ENCODE data around the gene UBXN7.
"Not testable (repeated sequence)": the region's sequence is repeated elsewhere in the genome, so short reads cannot be mapped to it uniquely, and the experiment has no call there.

Gene UBXN7

GRCh38 chr3:196321162-196321561 is 111.1 kb downstream of the UBXN7 start (continued):
- no peak for TF ChIP-seq TOX (CRISPR knock-in tag; IDR thresholded peaks at IDR 0.05; ENCODE audit: borderline replicate concordance)
- no peak for TF ChIP-seq ZNF70 (CRISPR knock-in tag; IDR thresholded peaks at IDR 0.05)
- no peak for TF ChIP-seq OSR1 (CRISPR knock-in tag; IDR thresholded peaks at IDR 0.05)
- TF ChIP-seq ZC3H10 (CRISPR knock-in tag; IDR thresholded peaks at IDR 0.05): no peak

- TF ChIP-seq CREB5 (CRISPR knock-in tag; IDR thresholded peaks at IDR 0.05; ENCODE audit: low read depth): no peak
- no peak for TF ChIP-seq SNAI2 (CRISPR knock-in tag; IDR thresholded peaks at IDR 0.05)
- no peak for TF ChIP-seq ISL1 (CRISPR knock-in tag; IDR thresholded peaks at IDR 0.05)
- TF ChIP-seq TOX (CRISPR knock-in tag; IDR thresholded peaks at IDR 0.05; ENCODE audit: borderline replicate concordance): no peak
- no peak for TF ChIP-seq PPARA (CRISPR knock-in tag; IDR thresholded peaks at IDR 0.05; ENCODE audit: borderline replicate concordance)
- TF ChIP-seq OSR1 (CRISPR knock-in tag; IDR thresholded peaks at IDR 0.05): no peak
- TF ChIP-seq TSHZ2 (CRISPR knock-in tag; IDR thresholded peaks at IDR 0.05): no peak
- no peak for TF ChIP-seq ARNTL (CRISPR knock-in tag; IDR thresholded peaks at IDR 0.05; ENCODE audit: borderline replicate concordance, low read depth)
- no peak for TF ChIP-seq ZFP3 (CRISPR knock-in tag; IDR thresholded peaks at IDR 0.05)
- no peak for TF ChIP-seq PATZ1 (CRISPR knock-in tag; IDR thresholded peaks at IDR 0.05; ENCODE audit: borderline replicate concordance)
- TF ChIP-seq BACH2 (CRISPR knock-in tag; IDR thresholded peaks at IDR 0.05; ENCODE audit: borderline replicate concordance): no peak
- TF ChIP-seq ZC3H10 (CRISPR knock-in tag; IDR thresholded peaks at IDR 0.05): no peak
- ATAC-seq: no peak
These were observed 112.1 kb downstream of the UBXN7 start for GRCh38 chr3:196320137-196320536.

GRCh38 chr3:196317687-196318467 is 114.3 kb downstream of the UBXN7 start, which contains the start of gene DYNLT2B:
DYNLT2B (minus strand) TSS chr3:196318240; CDS start chr3:196318152, 88 bp downstream.
- peak; percentile 95 for ATAC-seq

GRCh38 chr3:196316799-196317686 is 115.2 kb downstream of the UBXN7 start:
- ATAC-seq: not testable (repeated sequence)

More at GRCh38 chr3:196317687-196318467, 114.3 kb downstream of the UBXN7 start, which contains the start of gene DYNLT2B:
- TF ChIP-seq TSHZ2 (CRISPR knock-in tag; IDR thresholded peaks at IDR 0.05) (no peak; the same call in 1 of the 2 replicates), ZNF8 (CRISPR knock-in tag; IDR thresholded peaks at IDR 0.05) (no peak), TOX (CRISPR knock-in tag; IDR thresholded peaks at IDR 0.05; ENCODE audit: borderline replicate concordance) (no peak), CSDC2 (CRISPR knock-in tag; IDR thresholded peaks at IDR 0.05) (no peak), RARB (CRISPR knock-in tag; IDR thresholded peaks at IDR 0.05) (no peak), OSR1 (CRISPR knock-in tag; IDR thresholded peaks at IDR 0.05) (no peak)

Measured in SK-N-SH treated with all-trans-retinoic acid at 6 μM for 48 hours (cell line).